Activated T-cell treated with anti-CD3 and anti-CD28 coated beads for 48 hours (primary cell): ENCODE data around the gene SULT1A1.
"Not testable (repeated sequence)": the region's sequence is repeated elsewhere in the genome, so short reads cannot be mapped to it uniquely, and the experiment has no call there.

Experiments used
- DNase-seq: peaks from one replicate; pipeline ENCODE4 v3.0.0-alpha.2; 2020; ENCODE audit warnings: low read depth

Gene SULT1A1

DNA sequence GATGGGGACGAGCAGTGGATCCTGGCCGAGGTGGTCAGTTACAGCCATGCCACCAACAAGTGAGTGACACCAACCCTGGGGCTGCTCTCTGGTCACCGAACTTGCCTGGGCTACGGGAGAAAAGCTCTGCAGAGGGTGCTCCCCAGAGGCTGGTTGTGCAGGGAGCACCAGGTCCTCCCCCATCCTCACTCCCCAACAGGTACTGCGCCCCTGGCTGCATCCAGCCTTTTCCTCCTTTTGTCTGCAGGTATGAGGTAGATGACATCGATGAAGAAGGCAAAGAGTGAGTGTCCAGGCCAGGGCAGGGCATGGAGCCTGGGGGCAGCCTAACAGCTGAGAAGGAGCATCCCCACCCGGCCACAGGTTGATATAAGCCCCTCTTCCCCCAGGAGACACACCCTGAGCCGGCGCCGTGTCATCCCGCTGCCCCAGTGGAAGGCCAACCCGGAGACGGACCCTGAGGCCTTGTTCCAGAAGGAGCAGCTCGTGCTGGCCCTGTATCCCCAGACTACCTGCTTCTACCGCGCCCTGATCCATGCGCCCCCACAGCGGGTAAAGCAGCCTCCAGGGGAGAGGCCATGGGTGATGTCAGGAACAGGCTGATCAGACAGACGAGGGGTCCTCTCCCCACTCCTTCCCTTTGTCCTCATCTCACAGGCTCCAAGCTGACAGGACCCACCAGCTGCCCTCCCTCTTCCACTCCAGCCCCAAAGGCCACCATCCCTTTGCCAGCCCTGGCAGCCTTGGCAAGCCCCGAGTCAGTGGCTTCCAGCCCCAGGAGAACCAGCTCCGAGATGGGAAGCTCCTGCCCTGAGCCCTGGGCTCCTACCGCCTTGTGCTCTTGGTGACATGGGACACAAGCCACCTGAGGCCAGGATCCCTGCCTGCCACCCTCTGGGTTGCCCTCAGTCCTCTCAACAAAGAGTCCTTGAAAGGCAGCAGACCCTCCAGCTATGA is 19.2 kb downstream of the SULT1A1 start:
- no peak for DNase-seq

DNA sequence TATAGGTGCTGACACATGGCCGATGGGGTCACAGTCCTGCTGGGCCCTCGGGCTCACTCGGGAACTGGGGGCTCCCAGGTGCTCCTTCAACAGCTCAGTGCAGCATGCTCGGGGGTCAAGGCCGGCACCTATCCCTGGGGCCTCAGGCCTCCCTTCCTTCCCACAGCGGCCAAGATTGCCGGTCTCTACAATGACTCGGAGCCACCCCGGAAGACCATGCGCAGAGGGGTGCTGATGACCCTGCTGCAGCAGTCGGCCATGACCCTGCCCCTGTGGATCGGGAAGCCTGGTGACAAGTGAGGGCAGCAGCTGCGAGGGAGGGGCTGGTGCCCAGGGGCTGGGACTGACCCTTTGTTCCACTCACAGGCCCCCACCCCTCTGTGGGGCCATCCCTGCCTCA is 19.9 kb downstream of the SULT1A1 start:
- DNase-seq = no peak

DNA sequence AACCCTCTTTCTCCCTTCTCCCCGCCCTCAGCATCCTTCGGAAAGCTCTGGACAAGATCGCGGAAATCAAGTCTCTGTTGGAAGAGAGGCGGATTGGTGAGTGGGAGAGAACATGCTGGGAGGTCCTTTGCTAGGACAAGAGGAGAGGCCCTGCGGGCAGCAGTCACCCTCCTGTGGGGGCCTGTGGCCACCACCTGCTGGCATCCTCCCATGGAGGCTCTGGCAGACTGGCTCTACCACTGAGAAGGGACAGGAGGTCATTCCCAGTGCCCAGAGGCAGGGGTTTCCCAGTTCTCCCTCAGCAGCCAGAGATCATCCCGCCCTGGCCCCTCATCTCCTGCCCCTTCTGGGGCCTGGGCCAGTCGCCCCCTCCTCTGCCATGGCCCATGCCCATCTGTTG is 20.8 kb downstream of the SULT1A1 start:
- DNase-seq = no peak

DNA sequence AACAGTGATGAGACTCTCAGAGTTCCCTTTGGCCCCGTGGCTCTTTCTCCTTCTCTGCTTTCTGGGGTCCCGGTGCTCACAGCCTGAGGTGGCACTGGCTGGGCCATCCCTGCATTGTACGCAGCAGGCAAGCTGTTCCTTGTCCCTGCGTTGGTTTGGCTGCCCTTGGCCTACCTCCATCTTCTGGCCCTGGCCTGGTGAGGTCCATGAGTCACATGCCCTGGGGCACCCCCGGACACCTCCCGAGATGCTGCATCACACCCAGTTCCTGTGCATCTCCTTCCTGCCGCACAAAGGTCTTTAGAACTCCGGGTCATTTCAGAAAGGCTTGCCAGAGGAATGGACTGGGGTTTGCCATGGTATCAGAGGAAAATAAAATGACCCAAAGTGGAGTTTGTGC is 22.5 kb downstream of the SULT1A1 start:
- no peak for DNase-seq

DNA sequence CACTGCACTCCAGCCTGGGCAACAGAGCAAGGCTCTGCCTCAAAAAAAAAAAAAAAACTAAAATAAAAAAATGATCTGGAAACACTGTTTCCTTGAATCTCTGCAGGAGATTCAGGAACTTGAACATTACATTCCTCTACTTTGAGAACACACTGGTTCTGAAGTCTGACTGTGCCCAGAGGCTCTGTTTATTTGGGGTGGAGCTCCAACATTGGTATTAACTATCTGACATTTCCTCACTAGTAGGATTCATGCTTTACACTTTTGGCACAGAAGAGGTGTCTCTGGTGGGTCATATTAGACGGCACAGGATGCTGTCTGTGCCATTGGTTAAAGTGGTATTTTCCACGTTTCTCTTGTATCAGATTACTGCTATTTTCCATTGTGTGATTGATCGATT is 23.4 kb downstream of the SULT1A1 start:
- DNase-seq = no peak

DNA sequence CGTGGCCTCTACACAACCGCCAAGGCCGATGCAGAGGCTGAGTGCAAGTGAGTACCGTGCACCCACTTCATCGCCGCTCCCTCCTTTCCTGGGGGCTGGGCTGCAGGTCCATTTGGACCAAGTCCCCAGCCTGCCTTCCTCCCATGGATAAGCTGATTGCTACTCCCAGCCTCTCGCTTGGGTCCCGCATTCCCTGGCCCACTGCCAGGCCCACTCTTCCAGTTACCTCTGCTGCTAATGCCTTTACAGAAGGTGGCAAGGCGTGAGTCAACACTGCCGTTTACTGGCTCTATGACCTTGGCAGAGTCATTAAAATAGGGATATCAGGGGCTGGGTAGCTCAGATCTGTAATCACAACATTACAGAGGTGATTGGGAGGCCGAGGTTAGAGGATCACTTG is 24.2 kb downstream of the SULT1A1 start:
- DNase-seq = no peak

DNA sequence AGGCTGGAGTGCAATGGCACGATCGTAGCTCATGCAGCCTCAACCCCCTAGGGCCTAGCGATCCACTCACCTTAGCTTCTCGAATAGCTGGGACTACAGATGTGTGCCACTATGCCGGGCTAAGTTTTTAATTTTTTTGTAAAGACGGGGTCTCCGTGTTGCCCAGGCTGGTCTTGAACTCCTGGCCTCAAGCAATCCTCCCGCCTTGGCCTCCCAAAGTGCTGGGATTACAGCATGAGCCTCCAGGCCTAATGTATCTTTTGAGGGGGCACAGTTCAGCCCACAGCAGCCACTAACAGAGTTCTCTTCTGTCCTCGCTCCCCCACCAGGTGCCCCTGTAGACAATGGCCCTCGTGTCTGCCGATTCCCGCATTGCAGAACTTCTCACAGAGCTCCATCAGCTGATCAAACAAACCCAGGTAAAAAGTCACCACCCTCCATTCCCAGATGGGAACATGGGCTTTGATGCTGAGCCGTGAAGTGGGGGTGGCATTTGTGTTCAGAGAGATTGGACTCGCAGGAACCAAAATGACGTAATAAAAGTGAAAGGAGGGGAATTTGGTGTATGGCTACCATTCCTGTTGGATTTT is 29.0 kb downstream of the SULT1A1 start:
- no peak for DNase-seq

DNA sequence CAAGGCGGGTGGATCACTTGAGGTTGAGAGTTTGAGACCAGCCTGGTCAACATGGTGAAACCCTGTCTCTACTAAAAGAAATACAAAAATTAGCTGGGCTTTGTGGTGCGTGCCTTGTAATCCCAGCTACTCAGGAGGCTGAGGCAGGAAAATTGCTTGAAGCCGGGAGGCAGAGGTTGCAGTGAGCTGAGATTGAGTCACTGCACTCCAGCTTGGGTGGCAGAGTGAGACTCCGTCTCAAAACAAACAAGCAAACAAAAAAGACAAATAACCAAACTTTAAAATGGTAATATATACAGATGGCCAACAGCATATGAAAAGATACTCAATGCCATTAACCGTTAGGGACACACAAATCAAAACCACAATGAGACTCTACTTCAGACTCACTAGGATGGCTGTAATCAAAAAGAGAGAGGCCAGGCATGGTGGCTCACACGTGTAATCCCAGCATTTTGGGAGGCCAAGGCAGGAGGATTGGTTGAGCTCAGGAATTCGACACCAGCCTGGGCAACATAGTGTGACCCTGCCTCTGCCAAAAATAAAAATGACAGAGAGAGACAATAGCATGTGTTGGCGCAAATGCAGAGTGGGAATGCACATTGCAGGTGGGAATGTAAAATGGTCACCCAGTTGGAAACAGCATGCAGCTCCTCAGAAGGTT is 34.3 kb downstream of the SULT1A1 start:
- DNase-seq = no peak

DNA sequence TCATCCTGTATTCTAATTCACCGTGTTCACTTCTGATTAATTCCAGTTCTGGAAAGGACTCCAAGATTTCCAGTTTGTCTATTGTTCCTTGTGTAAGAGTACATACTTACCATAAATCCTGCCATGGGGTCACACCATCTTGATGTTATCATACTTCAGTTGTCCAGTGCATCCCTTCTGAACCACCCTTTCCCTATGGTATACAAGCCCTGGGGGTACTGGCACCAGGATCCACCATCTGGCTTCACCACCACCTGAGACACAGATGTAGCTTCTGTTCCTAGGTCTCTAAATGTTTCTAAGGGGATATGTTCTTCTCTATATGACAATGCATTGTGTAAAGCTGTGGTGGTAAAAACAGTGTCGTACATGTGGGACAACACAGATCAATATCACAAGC is 34.9 kb downstream of the SULT1A1 start:
- DNase-seq = no peak

DNA sequence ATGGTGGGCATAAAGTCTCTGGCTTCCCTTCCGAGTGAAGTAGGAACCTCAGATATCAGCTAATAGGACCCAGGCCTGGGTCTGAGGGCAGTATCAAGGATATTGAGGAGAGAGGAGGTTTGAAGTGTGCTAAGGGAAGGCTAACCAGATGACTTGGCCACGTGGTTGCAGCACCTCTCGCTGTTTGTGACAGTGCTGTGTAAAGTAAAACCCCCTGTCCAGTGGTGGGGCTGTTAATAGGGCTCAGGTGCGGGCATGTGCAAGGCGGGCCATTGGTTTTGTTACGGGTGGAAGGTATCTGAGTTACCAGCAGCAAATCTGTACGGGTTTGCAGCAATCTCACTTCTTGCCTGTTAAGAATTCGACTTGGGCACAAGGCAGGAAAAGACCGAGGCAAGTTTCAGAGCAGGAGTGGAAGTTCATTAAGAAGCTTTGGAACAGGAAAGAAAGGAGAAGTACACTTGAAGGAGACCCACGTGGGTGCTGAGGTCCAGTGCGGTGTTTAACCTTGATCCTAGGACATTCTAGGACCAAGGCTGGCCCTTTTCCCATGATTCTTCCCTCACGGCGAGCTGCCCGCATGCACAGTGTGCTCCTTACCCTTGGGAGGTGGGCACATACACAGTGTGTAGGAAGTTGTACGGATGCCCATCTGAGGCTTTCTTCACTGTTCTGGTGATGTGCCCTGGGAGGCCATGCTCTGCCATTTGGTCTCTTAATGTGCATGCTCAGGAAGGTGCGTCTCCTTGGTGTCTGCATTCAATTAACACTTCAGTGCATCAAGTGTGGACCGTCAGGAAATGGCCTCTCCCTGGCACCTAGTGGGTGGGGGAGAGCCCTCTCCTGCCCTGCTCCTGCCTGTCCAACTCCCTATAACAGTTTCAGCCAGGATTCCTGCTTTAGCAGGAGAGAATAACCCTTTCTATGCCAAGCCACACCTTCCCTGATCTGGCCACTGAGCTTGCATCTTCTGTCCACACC is 35.8 kb downstream of the SULT1A1 start:
- no peak for DNase-seq

DNA sequence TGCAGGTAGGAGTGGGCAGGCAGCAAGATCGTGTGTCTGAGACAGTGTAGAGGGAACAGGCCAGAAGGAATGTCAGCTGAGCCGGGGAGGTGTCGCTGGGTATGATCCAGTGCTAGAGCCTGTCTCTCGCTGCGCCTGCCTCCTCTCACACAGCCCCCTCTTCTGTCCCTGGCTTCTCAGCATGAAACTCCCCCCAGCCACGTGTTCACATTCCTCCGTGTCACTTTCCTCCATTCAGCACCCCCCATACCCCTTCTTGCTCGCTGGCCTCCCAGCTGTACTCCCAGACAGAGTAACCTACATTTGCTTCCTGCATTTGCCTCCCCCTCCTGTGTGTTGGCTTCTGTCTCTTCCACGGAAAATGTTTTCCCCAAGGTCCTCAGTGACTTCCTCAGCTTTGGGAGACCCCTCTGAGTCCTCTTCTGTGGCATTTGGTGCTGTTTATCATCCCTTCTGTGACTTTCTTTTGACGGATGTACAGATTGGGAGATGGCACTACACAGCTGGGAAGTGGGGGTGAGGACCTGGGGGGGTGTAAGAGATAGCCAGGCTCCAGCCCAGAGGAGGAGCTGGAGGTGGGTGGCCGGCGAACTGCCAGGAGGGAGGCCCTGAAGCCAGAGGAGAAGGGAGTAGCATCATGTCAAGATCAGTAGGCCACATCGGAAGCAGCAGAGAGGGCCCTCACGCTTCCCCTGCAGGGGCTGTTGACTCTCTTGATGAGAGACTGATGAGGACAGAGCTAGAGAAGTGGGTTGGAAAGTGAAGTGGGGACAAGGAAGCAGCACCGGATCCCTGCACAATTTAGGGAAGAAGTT is 36.9 kb downstream of the SULT1A1 start:
- DNase-seq = no peak

DNA sequence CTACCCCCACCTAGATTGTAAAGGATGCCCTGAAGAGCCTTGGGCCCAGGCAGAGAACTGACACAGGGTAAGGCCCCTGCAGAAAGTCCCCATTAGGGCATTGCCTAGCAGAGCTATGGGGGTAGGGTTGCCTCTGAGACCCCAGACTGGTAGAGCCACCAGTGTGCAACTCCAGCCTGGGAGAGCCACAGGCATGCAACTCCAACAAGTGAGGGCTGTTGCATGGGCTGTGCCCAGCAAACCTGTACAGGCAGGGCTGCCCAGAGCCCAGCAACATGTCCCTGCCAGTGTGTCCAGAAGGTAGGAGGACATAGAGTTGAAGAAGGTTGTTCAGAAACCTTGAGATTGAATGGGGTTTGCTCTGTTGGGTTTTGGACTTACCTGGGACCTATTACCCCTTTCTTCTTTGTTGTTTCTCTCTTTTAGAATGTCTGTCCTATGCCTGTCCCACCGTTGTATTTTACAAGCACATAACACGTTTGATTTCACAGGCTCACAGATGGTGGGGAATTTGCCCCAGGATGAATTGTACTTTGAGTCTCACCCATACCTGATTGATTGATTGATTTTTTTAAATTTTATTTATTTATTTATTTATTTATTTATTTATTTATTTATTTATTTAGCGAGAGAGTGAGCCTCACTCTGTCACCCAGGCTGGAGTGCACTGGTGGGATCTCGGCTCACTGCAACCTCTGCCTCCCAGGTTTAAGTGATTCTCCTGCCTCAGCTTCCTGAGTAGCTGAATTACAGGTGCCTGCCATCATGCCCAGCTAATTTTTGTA is 39.7 kb downstream of the SULT1A1 start:
- DNase-seq = no peak

DNA sequence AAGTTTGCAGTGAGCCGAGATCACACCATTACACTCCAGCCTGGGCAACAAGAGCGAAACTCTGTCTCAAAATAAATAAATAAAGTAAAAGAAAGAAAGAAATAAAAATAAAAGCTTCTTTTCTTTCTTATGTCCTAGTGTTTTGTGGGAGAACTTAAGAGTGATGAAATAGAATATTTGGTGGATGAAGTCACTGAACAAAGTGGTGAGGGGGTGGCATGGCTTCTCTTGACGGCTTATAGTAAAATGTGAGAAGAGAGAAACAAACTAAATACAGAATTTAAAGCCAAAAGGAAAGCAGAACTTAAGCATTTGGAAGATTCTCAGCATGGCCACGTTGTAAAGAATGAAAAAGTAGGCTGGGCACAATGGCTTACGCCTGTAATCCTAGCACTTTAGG is 40.8 kb downstream of the SULT1A1 start:
- DNase-seq = no peak

DNA sequence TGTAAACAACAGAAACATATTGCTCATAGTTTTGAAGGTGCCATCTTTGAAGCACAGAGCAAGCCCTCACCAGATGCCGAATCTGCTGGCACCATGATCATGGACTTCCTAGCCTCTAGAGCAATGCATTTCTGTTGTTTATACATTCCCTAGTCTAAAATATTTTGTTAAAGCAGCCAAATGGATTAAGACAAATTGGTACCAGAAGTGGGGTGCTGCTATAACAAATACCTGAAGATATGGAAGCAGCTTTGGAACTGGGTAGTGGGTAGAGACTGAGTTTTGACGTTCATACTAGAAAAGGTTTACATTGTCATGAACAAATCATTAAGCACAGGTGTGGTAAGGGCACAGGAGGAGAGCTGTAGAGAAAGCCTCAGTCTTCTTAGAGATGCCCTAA is 42.6 kb downstream of the SULT1A1 start:
- no peak for DNase-seq

DNA sequence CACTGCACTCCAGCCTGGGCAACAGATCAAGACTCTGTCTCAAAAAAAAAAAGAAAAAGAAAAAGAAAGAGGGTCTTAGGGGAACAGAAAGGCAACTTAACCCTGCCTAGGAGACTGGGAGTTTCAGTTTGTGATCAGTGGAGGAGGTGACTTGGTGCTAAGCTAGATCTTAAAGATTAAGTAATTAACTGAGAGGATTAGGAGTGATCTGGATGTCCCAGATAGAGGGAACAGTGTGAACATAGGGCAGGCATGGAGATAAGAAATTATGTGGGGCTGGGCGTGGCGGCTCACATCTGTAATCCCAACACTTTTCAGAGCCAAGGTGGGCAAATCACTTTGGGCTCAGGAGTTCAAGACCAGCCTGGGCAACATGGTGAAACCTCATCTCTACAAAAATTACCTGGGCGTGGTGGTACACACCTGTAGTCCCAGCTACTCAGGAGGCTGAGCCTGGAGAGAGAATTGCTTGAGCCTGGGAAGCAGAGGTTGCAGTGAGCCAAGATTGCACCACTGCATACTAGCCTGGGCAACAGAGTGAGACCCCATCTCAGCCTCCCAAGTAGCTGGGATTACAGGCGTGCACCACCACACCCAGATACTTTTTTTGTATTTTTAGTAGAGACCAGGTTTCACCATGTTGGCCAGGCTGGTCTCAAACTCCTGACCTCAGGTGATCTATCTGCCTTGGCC is 43.5 kb downstream of the SULT1A1 start:
- not testable (repeated sequence) for DNase-seq

DNA sequence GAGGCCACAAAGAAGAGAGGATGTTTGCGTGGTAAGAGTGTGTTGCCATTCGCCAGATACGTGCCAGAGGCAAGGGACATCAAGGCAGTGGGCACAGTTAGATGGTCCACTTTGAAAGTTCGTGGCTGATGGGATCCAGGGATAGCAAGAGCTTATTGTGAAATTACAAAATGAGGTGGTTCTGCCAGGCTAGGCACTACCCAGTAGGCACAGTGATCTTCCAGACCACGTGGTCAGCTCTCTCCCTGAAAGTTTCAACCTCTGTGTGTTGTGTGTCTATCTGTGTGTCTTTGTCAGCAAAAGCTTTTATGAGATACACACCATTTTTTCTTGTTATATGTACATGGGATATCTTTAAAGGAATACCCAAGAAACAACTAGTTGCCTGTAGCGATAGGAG is 46.6 kb downstream of the SULT1A1 start:
- no peak for DNase-seq

DNA sequence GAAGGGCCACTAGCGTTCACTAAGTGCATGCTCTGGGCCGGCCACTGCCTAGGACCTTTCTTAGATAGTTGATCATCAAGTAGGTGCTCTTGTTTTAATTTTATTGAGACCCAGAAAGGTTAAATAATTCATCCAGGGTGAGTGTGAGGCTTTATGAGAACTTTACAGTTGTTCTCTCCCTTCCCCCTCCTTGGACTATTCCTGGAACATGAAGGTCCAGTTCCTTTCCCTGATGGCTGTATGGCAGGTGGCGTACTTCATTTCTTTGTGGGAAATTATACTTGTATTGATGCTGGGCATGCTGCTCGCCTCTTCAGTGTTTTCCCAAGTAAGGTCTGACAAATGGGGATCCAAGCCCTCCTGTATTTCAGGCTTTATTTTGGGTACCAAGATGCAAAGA is 47.6 kb downstream of the SULT1A1 start:
- no peak for DNase-seq

DNA sequence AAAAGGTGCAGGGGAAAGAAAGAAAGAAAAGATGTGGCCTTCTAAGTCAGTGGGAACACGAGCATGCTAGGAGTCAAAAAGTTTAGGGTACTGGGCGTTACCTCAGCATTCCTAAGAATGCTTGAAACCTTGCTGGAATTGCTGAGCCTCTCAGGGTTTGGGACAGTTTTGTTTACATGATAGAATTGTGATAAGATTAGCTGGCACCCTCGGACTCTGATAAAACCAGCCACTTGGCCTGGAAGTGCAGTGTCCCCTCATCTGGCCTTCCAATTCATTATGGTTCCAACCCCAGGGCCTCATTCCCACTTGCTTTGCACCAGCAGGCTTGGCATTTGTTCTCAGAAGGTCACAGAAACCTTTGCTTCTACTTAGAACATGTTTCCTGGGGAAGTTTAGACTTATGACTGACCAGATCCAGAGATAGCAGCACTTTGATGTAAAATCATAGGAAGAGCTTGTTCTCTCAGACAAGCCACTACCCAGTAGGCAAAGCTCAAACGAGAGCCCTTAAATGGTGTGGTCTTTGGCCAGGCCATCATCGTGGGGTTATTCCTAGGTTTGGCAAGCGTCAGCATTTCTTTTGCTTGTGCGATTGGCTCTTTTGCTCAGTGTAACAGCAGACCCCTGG is 48.2 kb downstream of the SULT1A1 start:
- DNase-seq = no peak

DNA sequence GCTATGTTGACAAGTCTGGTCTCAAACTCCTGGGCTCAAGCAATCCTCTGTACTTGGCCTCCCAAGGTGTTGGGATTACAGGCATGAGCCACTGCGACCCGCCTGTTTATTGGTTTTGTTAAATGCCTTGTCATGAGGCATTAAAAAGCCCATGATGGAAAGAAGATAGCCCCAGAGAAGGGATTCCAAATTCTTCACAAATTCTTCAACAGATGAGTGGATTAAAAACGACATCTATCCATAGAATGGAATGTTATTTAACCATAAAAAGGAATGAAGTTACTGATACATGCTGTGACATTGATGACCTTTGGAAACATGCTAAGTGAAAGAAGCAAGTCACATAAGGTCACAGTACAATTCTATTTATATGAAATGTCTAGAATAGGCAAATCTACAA is 51.4 kb downstream of the SULT1A1 start:
- DNase-seq = no peak
